Cardiac muscle cell (in vitro differentiated cells and primary cell): ENCODE measurements around the gene SGCG. TPM values are rescaled to one million over a fixed set of nuclear protein-coding genes. Genes with fewer than 3 reads are reported as not detected.

Experiments used
- DNase-seq, 2 donors: peaks; one replicate each; pipeline versions ENCODE4 v3.0.0 to v3.0.0-alpha.2; 2010 to 2017; ENCODE audit warnings: low read depth in 1 of 2, low spot score in 1 of 2
- H3K27ac ChIP-seq: fragments of 200-600 bp; sonication (generic); 2 replicates; pipeline ENCODE4 v1.5.1; 2016
- H3K27me3 ChIP-seq: fragments of 200-600 bp; sonication (generic); 2 replicates; pipeline ENCODE4 v1.6.0; 2016; ENCODE audit warnings: control low read depth
- H3K36me3 ChIP-seq: fragments of 200-600 bp; sonication (generic); 2 replicates; pipeline ENCODE4 v1.5.1; 2016; ENCODE audit warnings: control low read depth
- H3K4me1 ChIP-seq: fragments of 200-600 bp; sonication (generic); 2 replicates; pipeline ENCODE4 v1.8.1; 2017; ENCODE audit warnings: low read depth, mild to moderate bottlenecking, mixed run types
- H3K4me3 ChIP-seq: fragments of 200-600 bp; sonication (generic); 2 replicates; pipeline ENCODE4 v1.5.1; 2016; ENCODE audit warnings: mild to moderate bottlenecking
- H3K9me3 ChIP-seq: fragments of 200-600 bp; sonication (generic); 2 replicates; pipeline ENCODE4 v1.5.1; 2017; ENCODE audit warnings: low read depth, mild to moderate bottlenecking, control low read depth
- polyA plus RNA-seq: library from polyadenylated mRNA; unstranded; fragments of >200 nt; fragmentation: Nextera tagmentation; extraction: Ambion mirVana; gene quantifications from 2 replicates; pipeline ENCODE4 v1.2.1, GENCODE V29; 2016
- total RNA-seq: library from RNA; depleted of rRNA; stranded (reverse); fragments of >200 nt; gene quantifications from 2 replicates; pipeline ENCODE4 v1.2.3, GENCODE V29; 2016
- TF ChIP-seq, protein P1 (sequence below): IDR thresholded peaks from 2 replicates; pipeline ENCODE4 v1.5.1; 2012; ENCODE audit warnings: low read depth, mild to moderate bottlenecking, low read length

SGCG gene
- total and polyA plus RNA-seq, 2 experiments from 2014 or later: 0.09 TPM; not detected in 1

DNA sequence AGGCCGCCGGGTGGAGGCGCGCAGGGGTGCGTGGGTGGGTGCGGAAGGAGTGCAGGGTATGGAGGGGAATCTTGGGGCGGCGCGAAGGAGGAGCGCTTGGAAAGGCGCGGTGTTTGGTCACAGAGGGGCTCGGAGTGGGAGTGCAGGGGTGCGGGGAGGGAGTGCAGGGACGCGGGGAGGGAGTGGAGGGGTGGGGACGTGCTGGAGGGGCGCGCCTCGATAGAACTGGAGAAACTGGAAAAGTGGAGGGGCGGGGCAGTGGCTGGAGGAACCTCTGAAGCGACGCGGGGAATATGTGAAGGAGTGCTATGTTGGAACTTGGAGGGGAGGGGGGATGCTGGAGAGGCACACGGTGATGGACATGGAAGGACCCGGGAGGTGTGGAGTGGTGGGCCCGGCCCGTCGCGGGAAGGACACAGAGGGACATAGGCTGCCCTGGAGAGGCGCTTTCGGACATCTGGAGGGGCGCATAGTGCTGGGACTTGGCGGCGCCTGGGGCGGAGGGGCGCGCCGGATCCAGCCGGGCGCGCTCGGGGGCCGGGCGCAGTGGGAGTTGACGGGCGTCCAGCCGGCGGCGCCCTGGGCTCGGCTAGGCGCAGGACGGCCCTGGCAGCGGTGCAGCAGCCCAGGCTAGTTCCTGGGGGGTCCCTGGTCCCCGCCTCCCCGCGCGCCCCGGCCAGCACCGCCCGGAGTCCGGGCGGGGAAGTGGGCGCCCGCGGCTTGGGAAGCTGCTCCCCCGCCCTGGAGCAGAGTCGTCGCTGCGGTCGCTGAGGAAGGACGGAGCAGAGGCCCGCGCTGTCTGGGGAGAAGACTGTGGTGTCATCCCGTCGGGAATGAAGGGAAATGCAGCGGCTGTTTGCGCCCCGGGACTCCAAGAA is 20.8 kb upstream of the SGCG start:
- TF ChIP-seq, protein P1, sequence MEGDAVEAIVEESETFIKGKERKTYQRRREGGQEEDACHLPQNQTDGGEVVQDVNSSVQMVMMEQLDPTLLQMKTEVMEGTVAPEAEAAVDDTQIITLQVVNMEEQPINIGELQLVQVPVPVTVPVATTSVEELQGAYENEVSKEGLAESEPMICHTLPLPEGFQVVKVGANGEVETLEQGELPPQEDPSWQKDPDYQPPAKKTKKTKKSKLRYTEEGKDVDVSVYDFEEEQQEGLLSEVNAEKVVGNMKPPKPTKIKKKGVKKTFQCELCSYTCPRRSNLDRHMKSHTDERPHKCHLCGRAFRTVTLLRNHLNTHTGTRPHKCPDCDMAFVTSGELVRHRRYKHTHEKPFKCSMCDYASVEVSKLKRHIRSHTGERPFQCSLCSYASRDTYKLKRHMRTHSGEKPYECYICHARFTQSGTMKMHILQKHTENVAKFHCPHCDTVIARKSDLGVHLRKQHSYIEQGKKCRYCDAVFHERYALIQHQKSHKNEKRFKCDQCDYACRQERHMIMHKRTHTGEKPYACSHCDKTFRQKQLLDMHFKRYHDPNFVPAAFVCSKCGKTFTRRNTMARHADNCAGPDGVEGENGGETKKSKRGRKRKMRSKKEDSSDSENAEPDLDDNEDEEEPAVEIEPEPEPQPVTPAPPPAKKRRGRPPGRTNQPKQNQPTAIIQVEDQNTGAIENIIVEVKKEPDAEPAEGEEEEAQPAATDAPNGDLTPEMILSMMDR: no peak
- no peak overlapping the region for H3K27ac ChIP-seq
- H3K27me3 ChIP-seq: peaks cover 35% of the 10 kb centered on the region

DNA sequence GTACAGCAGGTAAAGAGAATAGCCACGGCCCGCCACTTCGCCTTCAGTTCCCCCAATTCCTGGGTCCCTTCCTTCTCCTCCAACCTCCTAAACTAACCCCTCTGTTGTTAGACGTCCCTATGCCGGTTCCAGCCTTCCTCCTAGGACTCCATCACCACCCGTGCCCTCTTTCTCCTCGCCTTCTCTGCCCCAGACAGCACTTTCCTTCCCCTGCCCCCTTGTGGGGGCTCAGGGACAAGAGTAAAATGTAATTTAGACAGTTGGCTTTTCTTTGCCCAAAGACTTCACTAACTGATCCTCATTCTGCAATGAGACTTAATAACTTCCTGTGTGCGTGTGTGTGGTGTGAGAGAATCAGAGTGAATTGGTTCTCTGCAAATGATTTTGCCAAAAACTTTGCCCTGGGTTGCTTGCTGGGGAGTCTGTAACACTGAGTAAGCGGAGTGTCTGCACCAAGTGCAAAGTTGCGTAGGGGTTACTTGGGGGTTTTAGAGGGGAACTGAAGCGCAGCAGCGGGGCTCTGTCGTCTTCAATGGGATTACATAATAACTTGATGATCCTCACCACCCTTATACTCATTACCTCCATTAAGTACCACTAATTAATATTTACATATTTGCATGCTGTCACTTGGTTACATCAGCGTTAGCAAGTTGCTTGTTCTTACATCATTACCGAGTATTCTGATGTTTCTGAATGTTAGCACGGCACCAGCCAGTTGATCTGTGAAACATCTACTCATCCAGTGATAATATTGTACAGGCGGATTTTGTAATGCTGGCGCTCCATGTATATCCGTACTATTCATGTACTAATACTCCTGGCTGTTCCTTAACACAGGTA is 19.9 kb upstream of the SGCG start:
- Histone ChIP-seq H3K4me3 (peak overlapping the region; percentile 56), H3K9me3 (no peaks in the 10 kb centered on the region), H3K27ac (no peak overlapping the region), H3K36me3 (no peaks in the 10 kb centered on the region), H3K27me3 (peaks cover 35% of the 10 kb centered on the region), H3K4me1 (no peaks in the 10 kb centered on the region)
- TF ChIP-seq, protein P1: no peak
- DNase-seq: peak in 1 of 2 donors; percentile 18

More for the DNA sequence above, 20.8 kb upstream of the SGCG start:
- Histone ChIP-seq H3K4me3 (peak overlapping the region; percentile 56), H3K9me3 (no peaks in the 10 kb centered on the region), H3K4me1 (no peaks in the 10 kb centered on the region), H3K36me3 (no peaks in the 10 kb centered on the region)
- peak; percentile 4 to 45 for DNase-seq

DNA sequence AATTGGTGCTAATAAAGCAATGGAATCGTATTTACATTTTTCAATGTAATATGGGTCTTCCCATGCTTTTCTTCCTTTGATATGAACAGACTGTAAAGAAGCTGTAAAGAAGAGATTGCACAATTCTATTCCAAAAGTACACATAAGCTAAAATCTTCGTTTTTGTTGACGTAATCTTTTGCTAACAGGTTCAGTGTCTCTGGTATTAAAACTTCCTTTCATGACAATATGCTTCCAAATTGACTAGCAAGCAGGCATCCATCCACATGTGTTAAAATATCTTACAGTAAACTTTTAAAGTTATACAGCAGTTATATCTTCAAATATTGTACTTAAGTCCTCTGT is 19.3 kb upstream of the SGCG start:
- Histone ChIP-seq H3K27me3 (peaks cover 35% of the 10 kb centered on the region), H3K27ac (no peak overlapping the region), H3K4me3 (no peak overlapping the region), H3K36me3 (no peaks in the 10 kb centered on the region), H3K9me3 (no peaks in the 10 kb centered on the region), H3K4me1 (no peaks in the 10 kb centered on the region)
- TF ChIP-seq, protein P1: no peak
- no peak for DNase-seq

GRCh38 chr13:23175920-23176319 is 4.9 kb upstream of the SGCG start:
- Histone ChIP-seq H3K27me3 (no peaks in the 10 kb centered on the region), H3K4me1 (no peaks in the 10 kb centered on the region)
- TF ChIP-seq, protein P1: peak; percentile 43

GRCh38 chr13:23182142-23182541 is 1.4 kb downstream of the SGCG start:
- Histone ChIP-seq H3K36me3 (no peaks in the 10 kb centered on the region), H3K4me1 (no peaks in the 10 kb centered on the region), H3K9me3 (no peaks in the 10 kb centered on the region), H3K27ac (no peak overlapping the region), H3K4me3 (no peak overlapping the region), H3K27me3 (no peaks in the 10 kb centered on the region)
- DNase-seq: no peak
- TF ChIP-seq, protein P1: no peak

More at GRCh38 chr13:23175920-23176319, 4.9 kb upstream of the SGCG start:
- H3K4me3 ChIP-seq: no peak overlapping the region
- no peaks in the 10 kb centered on the region for H3K9me3 ChIP-seq
- H3K27ac ChIP-seq: no peak overlapping the region
- no peaks in the 10 kb centered on the region for H3K36me3 ChIP-seq
- peak in 1 of 2 donors; percentile 10 for DNase-seq
